Nephron (organoid): ENCODE data around the gene EDIL3.

ENCODE experiments used
- H3K27ac Mint-ChIP-seq, 3 experiments: 2 replicates each; pipeline ENCODE4 v1.8.0; 2020; ENCODE audit warnings: mixed read lengths in 3 of 3, mild to moderate bottlenecking in 2 of 3, moderate library complexity in 1 of 3
- H3K27me3 Mint-ChIP-seq: 2 replicates; pipeline ENCODE4 v1.8.0; 2021; ENCODE audit warnings: low read depth, mild to moderate bottlenecking, moderate library complexity, mixed read lengths
- H3K36me3 Mint-ChIP-seq: 2 replicates; pipeline ENCODE4 v1.8.0; 2020; ENCODE audit warnings: low read depth, mixed read lengths
- H3K4me1 Mint-ChIP-seq: 2 replicates; pipeline ENCODE4 v1.8.0; 2020; ENCODE audit warnings: mixed read lengths
- H3K4me3 Mint-ChIP-seq, 3 experiments: 2 replicates each; pipeline ENCODE4 v1.8.0; 2020; ENCODE audit warnings: mild to moderate bottlenecking in 3 of 3, mixed read lengths in 3 of 3, moderate library complexity in 2 of 3
- H3K9me3 Mint-ChIP-seq: 2 replicates; pipeline ENCODE4 v1.8.0; 2020; ENCODE audit warnings: mixed read lengths
- TF ChIP-seq, protein P1 (sequence below), 3 experiments: fragments of 200-600 bp; sonication (generic); IDR thresholded peaks; one replicate each; pipeline ENCODE4 v1.5.0; 2021; ENCODE audit warnings: antibody characterized with exemption in 3 of 3; ENCODE audit not compliant: unreplicated experiment in 3 of 3

The EDIL3 gene

DNA sequence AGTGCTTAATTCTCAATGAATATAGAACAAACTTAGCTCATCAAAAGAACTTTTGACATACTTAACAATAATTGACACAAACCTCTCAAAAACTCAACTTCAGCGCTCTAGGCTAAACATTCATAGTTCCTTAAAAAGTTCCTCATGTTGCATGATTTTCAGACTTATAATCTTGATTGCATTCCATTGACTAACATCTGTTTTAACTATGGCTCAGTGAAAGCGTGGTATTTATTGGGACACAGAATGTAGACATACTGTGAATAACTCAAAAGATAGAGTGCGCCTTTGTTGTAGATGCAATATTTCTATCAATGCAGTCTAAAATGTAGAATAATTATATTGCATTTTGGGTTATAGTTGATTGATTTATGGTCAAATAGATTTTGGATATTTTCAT is 436.9 kb downstream of the EDIL3 start:
- Mint-ChIP-seq H3K36me3 (peaks cover 10% of the 10 kb centered on the region), H3K9me3 (no peaks in the 10 kb centered on the region), H3K27ac (no peak overlapping the region), H3K4me3 (no peak overlapping the region), H3K4me1 (no peaks in the 10 kb centered on the region), H3K27me3 (no peaks in the 10 kb centered on the region)
- TF ChIP-seq, protein P1, sequence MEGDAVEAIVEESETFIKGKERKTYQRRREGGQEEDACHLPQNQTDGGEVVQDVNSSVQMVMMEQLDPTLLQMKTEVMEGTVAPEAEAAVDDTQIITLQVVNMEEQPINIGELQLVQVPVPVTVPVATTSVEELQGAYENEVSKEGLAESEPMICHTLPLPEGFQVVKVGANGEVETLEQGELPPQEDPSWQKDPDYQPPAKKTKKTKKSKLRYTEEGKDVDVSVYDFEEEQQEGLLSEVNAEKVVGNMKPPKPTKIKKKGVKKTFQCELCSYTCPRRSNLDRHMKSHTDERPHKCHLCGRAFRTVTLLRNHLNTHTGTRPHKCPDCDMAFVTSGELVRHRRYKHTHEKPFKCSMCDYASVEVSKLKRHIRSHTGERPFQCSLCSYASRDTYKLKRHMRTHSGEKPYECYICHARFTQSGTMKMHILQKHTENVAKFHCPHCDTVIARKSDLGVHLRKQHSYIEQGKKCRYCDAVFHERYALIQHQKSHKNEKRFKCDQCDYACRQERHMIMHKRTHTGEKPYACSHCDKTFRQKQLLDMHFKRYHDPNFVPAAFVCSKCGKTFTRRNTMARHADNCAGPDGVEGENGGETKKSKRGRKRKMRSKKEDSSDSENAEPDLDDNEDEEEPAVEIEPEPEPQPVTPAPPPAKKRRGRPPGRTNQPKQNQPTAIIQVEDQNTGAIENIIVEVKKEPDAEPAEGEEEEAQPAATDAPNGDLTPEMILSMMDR (IDR thresholded peaks at IDR 0.05; ENCODE audit: unreplicated experiment in 3 of 3): no peak

DNA sequence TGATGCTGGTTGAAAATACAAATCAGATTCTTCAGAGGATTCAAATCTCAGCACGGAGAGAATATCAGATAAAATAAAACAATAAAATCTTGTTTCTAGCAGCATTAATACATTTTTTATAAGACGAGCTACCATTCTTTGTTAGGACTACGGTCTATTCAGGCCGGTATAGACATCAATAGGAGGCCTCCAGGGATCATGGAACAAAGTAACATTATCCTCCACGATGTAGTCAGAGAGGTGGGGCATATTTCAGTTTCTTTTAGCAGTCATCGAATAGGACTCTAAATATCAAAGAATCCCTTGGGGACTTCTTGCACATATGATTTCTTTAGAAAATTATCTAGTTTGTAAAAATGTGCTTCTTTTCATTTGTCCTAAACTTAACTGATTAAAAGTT is 438.2 kb downstream of the EDIL3 start:
- Mint-ChIP-seq H3K36me3 (peaks cover 10% of the 10 kb centered on the region), H3K4me3 (no peak overlapping the region), H3K27ac (no peak overlapping the region), H3K9me3 (no peaks in the 10 kb centered on the region), H3K27me3 (no peaks in the 10 kb centered on the region), H3K4me1 (no peaks in the 10 kb centered on the region)
- TF ChIP-seq, protein P1 (IDR thresholded peaks at IDR 0.05; ENCODE audit: unreplicated experiment in 3 of 3): no peak

DNA sequence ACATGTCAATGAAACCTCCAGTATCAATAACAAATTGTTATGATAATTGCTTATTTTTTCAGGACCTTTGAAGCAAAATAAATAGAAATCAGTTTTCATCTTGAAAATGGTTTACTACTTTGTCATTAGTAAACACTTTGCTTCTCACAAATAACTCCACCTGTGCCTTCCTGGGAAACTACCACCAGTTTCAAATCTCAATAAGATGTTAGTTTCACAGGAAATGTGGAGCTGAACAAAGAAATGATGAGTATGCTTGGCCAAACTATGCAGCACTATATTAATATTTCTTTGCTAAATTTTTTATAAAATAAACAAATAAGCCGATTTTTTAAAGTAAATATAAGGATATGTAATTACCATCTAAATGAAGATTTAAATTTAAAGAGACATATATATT is 442.5 kb downstream of the EDIL3 start:
- Mint-ChIP-seq H3K27me3 (no peaks in the 10 kb centered on the region), H3K9me3 (no peaks in the 10 kb centered on the region), H3K4me3 (no peak overlapping the region), H3K27ac (no peak overlapping the region), H3K36me3 (peaks cover 10% of the 10 kb centered on the region), H3K4me1 (no peaks in the 10 kb centered on the region)
- TF ChIP-seq, protein P1 (IDR thresholded peaks at IDR 0.05; ENCODE audit: unreplicated experiment in 3 of 3): no peak

DNA sequence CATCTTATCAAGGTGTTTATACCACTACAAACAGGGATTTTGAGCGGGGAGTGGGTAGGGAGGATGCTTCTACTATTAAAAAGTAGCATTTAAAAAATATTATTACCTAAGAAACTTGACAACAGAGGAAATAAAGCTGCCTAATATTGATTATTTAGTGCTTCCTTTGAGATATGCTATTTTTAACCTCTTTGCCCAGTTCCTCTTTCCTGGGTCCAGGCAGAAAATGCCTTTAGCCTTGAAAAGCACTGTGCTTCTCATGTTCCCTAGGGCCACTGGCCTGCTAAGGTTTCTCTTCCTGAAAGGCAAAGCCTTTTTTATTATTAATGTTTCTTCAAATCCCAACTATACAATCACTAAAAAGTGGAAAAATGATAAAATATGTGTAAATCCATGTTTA is 446.8 kb downstream of the EDIL3 start:
- Mint-ChIP-seq H3K4me3 (no peak overlapping the region), H3K27me3 (no peaks in the 10 kb centered on the region), H3K27ac (no peak overlapping the region), H3K9me3 (peaks cover 2% of the 10 kb centered on the region), H3K4me1 (no peaks in the 10 kb centered on the region), H3K36me3 (no peaks in the 10 kb centered on the region)
- TF ChIP-seq, protein P1 (IDR thresholded peaks at IDR 0.05; ENCODE audit: unreplicated experiment in 3 of 3): no peak

DNA sequence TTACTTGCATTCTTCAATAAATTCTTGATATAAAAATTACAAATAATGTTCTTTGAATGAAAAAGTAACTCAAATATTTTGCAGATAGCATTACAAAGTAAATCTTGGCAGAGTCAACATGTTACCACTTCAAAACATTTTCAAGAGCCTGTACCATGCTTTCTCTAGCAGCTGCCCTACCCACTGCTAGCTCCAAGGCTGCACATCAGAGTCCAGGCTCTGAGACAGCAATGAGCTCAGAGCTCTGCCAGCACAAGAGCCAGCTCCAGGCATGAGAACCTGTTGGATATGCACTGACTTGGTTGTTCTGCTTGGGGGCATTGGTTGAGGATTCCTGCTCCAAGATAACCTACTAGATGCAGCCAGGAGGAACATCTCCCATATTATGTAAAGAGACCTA is 452.7 kb downstream of the EDIL3 start:
- Mint-ChIP-seq H3K4me3 (no peak overlapping the region), H3K9me3 (peaks cover 2% of the 10 kb centered on the region), H3K27ac (no peak overlapping the region), H3K4me1 (no peaks in the 10 kb centered on the region), H3K36me3 (no peaks in the 10 kb centered on the region), H3K27me3 (no peaks in the 10 kb centered on the region)
- TF ChIP-seq, protein P1 (IDR thresholded peaks at IDR 0.05; ENCODE audit: unreplicated experiment in 3 of 3): no peak

DNA sequence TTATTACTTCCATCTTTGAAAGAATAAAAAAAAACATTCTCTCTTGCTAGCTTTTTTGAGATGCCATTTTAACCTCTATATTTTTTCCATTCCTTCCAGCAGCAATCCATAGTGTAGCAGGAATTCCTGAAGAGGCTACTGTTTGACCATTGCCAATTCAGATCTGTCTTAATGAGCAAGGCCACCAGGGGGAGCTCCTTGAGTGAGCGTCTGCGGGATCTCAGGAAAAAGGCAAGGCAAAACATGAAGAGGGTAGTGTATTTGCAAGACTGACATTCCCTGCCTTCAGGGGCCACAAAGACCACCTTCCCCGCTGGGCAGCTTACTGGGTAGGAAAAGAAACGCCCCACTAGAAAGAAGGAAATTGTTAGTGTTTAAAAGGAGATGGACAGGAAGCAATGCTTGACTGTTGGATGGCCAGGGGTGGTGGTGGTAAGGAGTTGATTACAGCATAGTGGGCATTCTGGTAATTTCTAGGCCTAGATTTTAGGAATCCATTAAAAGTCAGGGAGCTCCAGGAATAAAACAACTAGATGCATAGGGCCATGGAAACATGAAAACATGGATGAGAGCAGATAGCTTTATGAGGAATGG is 457.4 kb downstream of the EDIL3 start:
- H3K27ac Mint-ChIP-seq: no peak overlapping the region
- peaks cover 14% of the 10 kb centered on the region for H3K4me1 Mint-ChIP-seq
- TF ChIP-seq, protein P1 (IDR thresholded peaks at IDR 0.05; ENCODE audit: unreplicated experiment in 3 of 3): peak; percentile 72 to 75 (median 74)
- no peaks in the 10 kb centered on the region for H3K36me3 Mint-ChIP-seq
- H3K27me3 Mint-ChIP-seq: no peaks in the 10 kb centered on the region
- no peaks in the 10 kb centered on the region for H3K9me3 Mint-ChIP-seq
- no peak overlapping the region for H3K4me3 Mint-ChIP-seq
